Measurements from ENCODE around the gene WDR19. TPM values are rescaled to one million over a fixed set of nuclear protein-coding genes. Genes with fewer than 3 reads are reported as not detected.

WDR19 gene
- total RNA-seq, 2 experiments from 2014 or later = 14.5 to 16.7 TPM

GRCh38 chr4:39235021-39235420, 52.7 kb downstream of the WDR19 start:
- Histone ChIP-seq H3K27me3 (ENCODE audit: control insufficient read depth in 1 of 2, insufficient read depth in 2 of 2, low read length in 2 of 2) (no peaks in the 10 kb centered on the region), H3K27ac (ENCODE audit: low read depth in 1 of 2, low read length in 2 of 2) (no peak overlapping the region), H3K36me3 (ENCODE audit: insufficient read depth, low read length) (no peaks in the 10 kb centered on the region), H3K4me1 (ENCODE audit: insufficient read depth, low read length) (no peaks in the 10 kb centered on the region), H3K4me3 (ENCODE audit: low read length) (no peak overlapping the region), H3K9me3 (ENCODE audit: control insufficient read depth in 1 of 2, insufficient read depth in 1 of 2, low read length in 2 of 2) (no peaks in the 10 kb centered on the region)
- Mint-ChIP-seq H3K36me3 (ENCODE audit: low read depth) (peaks cover 30% of the 10 kb centered on the region), H3K9me3 (no peaks in the 10 kb centered on the region), H3K27ac (no peak overlapping the region), H3K27me3 (no peaks in the 10 kb centered on the region), H3K4me3 (no peak overlapping the region), H3K4me1 (ENCODE audit: low read depth) (no peaks in the 10 kb centered on the region)
- ChIA-PET POLR2A (no interaction called here), CTCF (interaction anchor here (0.6 kb wide), 1 partner anchor 359 kb away, joined by 5 read pairs; no protein-coding TSS in a partner anchor)
- intact Hi-C loops (cut with DNase I, micrococcal nuclease) = no loop called here
- ATAC-seq (ENCODE audit: poor library complexity) (no peak), DNase-seq (no peak)
- TF ChIP-seq CTCF (IDR thresholded peaks at IDR 0.05) = no peak

GRCh38 chr4:39235696-39236095, 53.4 kb downstream of the WDR19 start:
- CTCF ChIA-PET = no interaction called here
- Mint-ChIP-seq H3K36me3 (ENCODE audit: low read depth) (peaks cover 28% of the 10 kb centered on the region), H3K4me3 (no peak overlapping the region), H3K4me1 (ENCODE audit: low read depth) (no peaks in the 10 kb centered on the region), H3K9me3 (no peaks in the 10 kb centered on the region), H3K27ac (no peak overlapping the region), H3K27me3 (no peaks in the 10 kb centered on the region)
- no peak for TF ChIP-seq CTCF (IDR thresholded peaks at IDR 0.05)
- no peaks in the 10 kb centered on the region for H3K36me3 ChIP-seq (ENCODE audit: insufficient read depth, low read length)
- H3K4me3 ChIP-seq (ENCODE audit: low read length) = no peak overlapping the region
- intact Hi-C loops (cut with DNase I, micrococcal nuclease) = no loop called here
- H3K27me3 ChIP-seq (ENCODE audit: control insufficient read depth in 1 of 2, insufficient read depth in 2 of 2, low read length in 2 of 2) = no peaks in the 10 kb centered on the region
- no peak for ATAC-seq (ENCODE audit: poor library complexity)
- H3K9me3 ChIP-seq (ENCODE audit: control insufficient read depth in 1 of 2, insufficient read depth in 1 of 2, low read length in 2 of 2) = no peaks in the 10 kb centered on the region
- POLR2A ChIA-PET = no interaction called here
- H3K27ac ChIP-seq (ENCODE audit: low read depth in 1 of 2, low read length in 2 of 2) = no peak overlapping the region
- H3K4me1 ChIP-seq (ENCODE audit: insufficient read depth, low read length) = no peaks in the 10 kb centered on the region
- no peak for DNase-seq

GRCh38 chr4:39237179-39237578, 54.9 kb downstream of the WDR19 start:
- Mint-ChIP-seq H3K36me3 (ENCODE audit: low read depth) (peaks cover 28% of the 10 kb centered on the region), H3K27me3 (no peaks in the 10 kb centered on the region), H3K4me3 (no peak overlapping the region), H3K4me1 (ENCODE audit: low read depth) (no peaks in the 10 kb centered on the region), H3K9me3 (no peaks in the 10 kb centered on the region), H3K27ac (no peak overlapping the region)
- H3K9me3 ChIP-seq (ENCODE audit: control insufficient read depth in 1 of 2, insufficient read depth in 1 of 2, low read length in 2 of 2) = no peaks in the 10 kb centered on the region
- H3K4me3 ChIP-seq (ENCODE audit: low read length) = no peak overlapping the region
- ChIA-PET CTCF (interaction anchor here (0.5 kb wide), 1 partner anchor 499 kb away, joined by 3 read pairs; no protein-coding TSS in a partner anchor), POLR2A (no interaction called here)
- no peak overlapping the region for H3K27ac ChIP-seq (ENCODE audit: low read depth in 1 of 2, low read length in 2 of 2)
- intact Hi-C loops (cut with DNase I, micrococcal nuclease) = no loop called here
- no peaks in the 10 kb centered on the region for H3K27me3 ChIP-seq (ENCODE audit: control insufficient read depth in 1 of 2, insufficient read depth in 2 of 2, low read length in 2 of 2)
- TF ChIP-seq CTCF (IDR thresholded peaks at IDR 0.05) = no peak
- H3K36me3 ChIP-seq (ENCODE audit: insufficient read depth, low read length) = no peaks in the 10 kb centered on the region
- no peaks in the 10 kb centered on the region for H3K4me1 ChIP-seq (ENCODE audit: insufficient read depth, low read length)
- ATAC-seq (ENCODE audit: poor library complexity) (no peak), DNase-seq (no peak)

Data from CD4-positive, alpha-beta T cell (primary cell).